Uterus (tissue), 2 donors: ENCODE data around the gene AP2B1.

Experiments
- CTCF ChIP-seq, 4 experiments: fragments of 200-600 bp in 2 of 4; fragments of 450-650 bp in 2 of 4; sonication (generic) in 2 of 4; IDR thresholded peaks; one replicate each; pipeline ENCODE4 v1.5.1; 2016 to 2019; ENCODE audit warnings: antibody characterized with exemption in 4 of 4, mild to moderate bottlenecking in 2 of 4, moderate library complexity in 1 of 4
- POLR2A ChIP-seq, 2 donors: fragments of 450-650 bp; IDR thresholded peaks; one replicate each; pipeline ENCODE4 v1.6.1; 2016; ENCODE audit warnings: antibody characterized with exemption in 2 of 2, mild to moderate bottlenecking in 1 of 2, moderate library complexity in 1 of 2

- TF ChIP-seq CTCF (IDR thresholded peaks at IDR 0.05) (no peak), POLR2A (IDR thresholded peaks at IDR 0.05) (no peak)
Observed at GRCh38 chr17:35705705-35706104, 118.6 kb downstream of the AP2B1 start.
